Stimulated activated CD8-positive, alpha-beta memory T cell treated with anti-CD3 and anti-CD28 coated beads, Interleukin-7, amount 100 ng/mL, for 48 hours (primary cell): ENCODE data around the gene SMO.

Source experiments
- DNase-seq, 2 donors: peaks; one replicate each; pipeline ENCODE4 v3.0.0-alpha.2; 2020; ENCODE audit warnings: low read depth in 1 of 2; ENCODE audit errors: extremely low read depth in 1 of 2

SMO gene

GRCh38 chr7:129188372-129188891 is at the start of gene SMO:
TSS of gene SMO (plus strand) at chr7:129188633. CDS start at chr7:129189152, 519 bp downstream.
- no peak for DNase-seq

GRCh38 chr7:129143724-129144094 is 44.7 kb upstream of the SMO start:
- DNase-seq = no peak

GRCh38 chr7:129144095-129144833 is 44.2 kb upstream of the SMO start, which contains the start of gene TSPAN33:
TSS of gene TSPAN33 (plus strand) at chr7:129144707. CDS start at chr7:129144981, 274 bp downstream.
- peak; percentile 48 to 60 for DNase-seq

GRCh38 chr7:129144834-129145668 is 43.4 kb upstream of the SMO start:
- no peak for DNase-seq

GRCh38 chr7:129146237-129146979 is 42.0 kb upstream of the SMO start:
- no peak for DNase-seq

- DNase-seq = no peak
Observed at GRCh38 chr7:129147731-129148130, 40.7 kb upstream of the SMO start.

- DNase-seq = no peak
Observed at GRCh38 chr7:129149511-129149910, 38.9 kb upstream of the SMO start.

GRCh38 chr7:129150199-129150996 is 38.0 kb upstream of the SMO start:
- no peak for DNase-seq

GRCh38 chr7:129157651-129158050 is 30.8 kb upstream of the SMO start:
- no peak for DNase-seq

GRCh38 chr7:129159539-129159938 is 28.9 kb upstream of the SMO start:
- DNase-seq = no peak

GRCh38 chr7:129160161-129160905 is 28.1 kb upstream of the SMO start:
- no peak for DNase-seq

GRCh38 chr7:129161524-129162225 is 26.8 kb upstream of the SMO start:
- DNase-seq = no peak

GRCh38 chr7:129162732-129163131 is 25.7 kb upstream of the SMO start:
- DNase-seq = no peak

- no peak for DNase-seq
Observed at GRCh38 chr7:129163875-129164544, 24.4 kb upstream of the SMO start.

GRCh38 chr7:129166745-129167144 is 21.7 kb upstream of the SMO start:
- DNase-seq = no peak

- no peak for DNase-seq
Observed at GRCh38 chr7:129167817-129168216, 20.6 kb upstream of the SMO start.

- DNase-seq = no peak
Observed at GRCh38 chr7:129168231-129169021, 20.0 kb upstream of the SMO start.
